ENCODE results near the gene TRMT2B. TPM values are rescaled to one million over a fixed set of nuclear protein-coding genes. Genes with fewer than 3 reads are reported as not detected.

The TRMT2B gene
- total and polyA plus RNA-seq, 2 of the 13 experiments (the other 11 are each of a cell fraction or from before 2014, with no cell fraction given) = 7.0 to 11.2 TPM

- no TSS peak for BruUV-seq (replicated peaks)
- intact Hi-C loops (cut with micrococcal nuclease; ENCODE audit: unreplicated experiment) (no loop called here), in situ Hi-C loops (cut with HindIII; ENCODE audit: extremely low pct_ligation_motif_present, low pct_unique_long_range_greater_than_20kb) (no loop called here)
- H3K4me1 ChIP-seq (ENCODE audit: insufficient read depth, low read length) = no peaks in the 10 kb centered on the region
- peak; percentile 11; the same call in 2 of the 3 replicates for ATAC-seq
- H2AFZ ChIP-seq (ENCODE audit: low read length) = peak overlapping the region; percentile 78
- WGBS (ENCODE audit: low lambda C conversion rate) = 20% methylated on average over 3 of the region's 5 CpGs
- peak overlapping the region; percentile 87 for H3K4me2 ChIP-seq (ENCODE audit: low read depth, low read length)
- H3K36me3 ChIP-seq (replicated peaks in 1 of 2; ENCODE audit: control insufficient read depth in 1 of 2, insufficient read depth in 2 of 2, low read length in 2 of 2) = no peaks in the 10 kb centered on the region
- H3K9ac ChIP-seq (ENCODE audit: insufficient read depth, low read depth, low read length) = peak overlapping the region; percentile 81
- peak overlapping the region; percentile 65 for H3K27ac ChIP-seq (ENCODE audit: extremely low read length, insufficient read depth, low read length)
- H4K20me1 ChIP-seq (ENCODE audit: insufficient read depth, low read length) = no peaks in the 10 kb centered on the region
- POLR2A ChIA-PET = no interaction called here
- peak overlapping the region; percentile 59 to 74 (median 62) for H3K4me3 ChIP-seq (replicated peaks in 1 of 3; ENCODE audit: insufficient read depth in 1 of 3, low read depth in 2 of 3, low read length in 3 of 3)
- no peak for FAIRE-seq
- CTCF ChIA-PET (ENCODE audit: low intra/inter-chr PET ratio, low total read pairs) = no interaction called here
- no peaks in the 10 kb centered on the region for H3K79me2 ChIP-seq (ENCODE audit: insufficient read depth, low read length)
- H3K9me3 ChIP-seq (ENCODE audit: low read length) = no peaks in the 10 kb centered on the region
- no peaks in the 10 kb centered on the region for H3K27me3 ChIP-seq (ENCODE audit: control insufficient read depth in 1 of 2, insufficient read depth in 2 of 2, low read length in 2 of 2)
- TF ChIP-seq SMAD1 (CRISPR knock-in tag; IDR thresholded peaks at IDR 0.05; ENCODE audit: borderline replicate concordance, low read depth) = no peak
- TF ChIP-seq ZNF432 (CRISPR knock-in tag; IDR thresholded peaks at IDR 0.05; ENCODE audit: borderline replicate concordance) = no peak
- 0 out of 2 replicates have a peak, but pooled peaks have one; percentile 16 for TF ChIP-seq ZBTB25 (CRISPR knock-in tag; IDR thresholded peaks at IDR 0.05)
- TF ChIP-seq CSRNP1 (CRISPR knock-in tag; IDR thresholded peaks at IDR 0.05) = peak; percentile 17; the same call in 1 of the 2 replicates
- TF ChIP-seq ATF7-NPFF (CRISPR knock-in tag; IDR thresholded peaks at IDR 0.05; ENCODE audit: low read depth) = 0 out of 2 replicates have a peak, but pooled peaks have one; percentile 5
- no peak for DNase-seq (ENCODE audit: low spot score)
Measured at GRCh38 chrX:101051153-101051548, 760 bp downstream of the TRMT2B start.
